ENCODE measurements around the gene SLFN13. TPM values are rescaled to one million over a fixed set of nuclear protein-coding genes. Genes with fewer than 3 reads are reported as not detected.
A peak's percentile ranks its signal among the peaks of the same experiment; 100 is the strongest.

SLFN13 gene
- polyA plus RNA-seq, 1 donor (not counting 4 experiments of a cell fraction or from before 2014, with no cell fraction given), result 1.4 TPM

GRCh38 chr17:35496451-35497290 is 48.1 kb upstream of the SLFN13 start:
- no peaks in the 10 kb centered on the region for H4K20me1 ChIP-seq (ENCODE audit: control insufficient read depth, extremely low read depth, insufficient read depth, low read length)
- H3K9me1 ChIP-seq (ENCODE audit: control insufficient read depth, extremely low read depth, insufficient read depth, low read length), result no peaks in the 10 kb centered on the region
- no peak for DNase-seq (ENCODE audit: low read depth, low spot score)
- no peak overlapping the region for H3K27ac ChIP-seq (ENCODE audit: control insufficient read depth, insufficient read depth, low read length)
- no peak overlapping the region for H3K9ac ChIP-seq (ENCODE audit: control insufficient read depth, extremely low read depth, insufficient read depth, low read length)
- TF ChIP-seq, protein P1, sequence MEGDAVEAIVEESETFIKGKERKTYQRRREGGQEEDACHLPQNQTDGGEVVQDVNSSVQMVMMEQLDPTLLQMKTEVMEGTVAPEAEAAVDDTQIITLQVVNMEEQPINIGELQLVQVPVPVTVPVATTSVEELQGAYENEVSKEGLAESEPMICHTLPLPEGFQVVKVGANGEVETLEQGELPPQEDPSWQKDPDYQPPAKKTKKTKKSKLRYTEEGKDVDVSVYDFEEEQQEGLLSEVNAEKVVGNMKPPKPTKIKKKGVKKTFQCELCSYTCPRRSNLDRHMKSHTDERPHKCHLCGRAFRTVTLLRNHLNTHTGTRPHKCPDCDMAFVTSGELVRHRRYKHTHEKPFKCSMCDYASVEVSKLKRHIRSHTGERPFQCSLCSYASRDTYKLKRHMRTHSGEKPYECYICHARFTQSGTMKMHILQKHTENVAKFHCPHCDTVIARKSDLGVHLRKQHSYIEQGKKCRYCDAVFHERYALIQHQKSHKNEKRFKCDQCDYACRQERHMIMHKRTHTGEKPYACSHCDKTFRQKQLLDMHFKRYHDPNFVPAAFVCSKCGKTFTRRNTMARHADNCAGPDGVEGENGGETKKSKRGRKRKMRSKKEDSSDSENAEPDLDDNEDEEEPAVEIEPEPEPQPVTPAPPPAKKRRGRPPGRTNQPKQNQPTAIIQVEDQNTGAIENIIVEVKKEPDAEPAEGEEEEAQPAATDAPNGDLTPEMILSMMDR (optimal IDR thresholded peaks at IDR 0.05 in 1 of 3, IDR thresholded peaks at IDR 0.05 in 1 of 3, conservative IDR thresholded peaks at IDR 0.05 in 1 of 3; ENCODE audit: extremely low read depth in 1 of 3, insufficient read depth in 2 of 3, low read length in 3 of 3), result no peak
- TF ChIP-seq EZH2 (IDR thresholded peaks at IDR 0.05; ENCODE audit: low read length), result peak; percentile 51
- H3K79me2 ChIP-seq (ENCODE audit: control insufficient read depth, insufficient read depth, low read length), result no peaks in the 10 kb centered on the region
- no peak overlapping the region for H2AFZ ChIP-seq (ENCODE audit: control insufficient read depth, low read length)
- no peaks in the 10 kb centered on the region for H3K36me3 ChIP-seq (ENCODE audit: control insufficient read depth in 2 of 2, extremely low read depth in 1 of 2, insufficient read depth in 2 of 2, low read length in 2 of 2)
- H3K4me3 ChIP-seq (ENCODE audit: control insufficient read depth in 2 of 3, extremely low read depth in 1 of 3, insufficient read depth in 2 of 3, low read depth in 1 of 3, low read length in 3 of 3), result no peak overlapping the region
- H3K4me2 ChIP-seq (ENCODE audit: control insufficient read depth, extremely low read depth, insufficient read depth, low read depth, low read length), result no peak overlapping the region
- no peaks in the 10 kb centered on the region for H3K4me1 ChIP-seq (ENCODE audit: control insufficient read depth, extremely low read depth, insufficient read depth, low read length)
- dilution Hi-C loops (cut with MboI; ENCODE audit: extremely low pct_ligation_motif_present, low sequenced_read_pairs), result no loop called here
- H3K9me3 ChIP-seq (ENCODE audit: control insufficient read depth, low read depth, low read length), result no peaks in the 10 kb centered on the region
- no peak for FAIRE-seq
- peaks cover 88% of the 10 kb centered on the region for H3K27me3 ChIP-seq (ENCODE audit: control insufficient read depth, extremely low read depth, insufficient read depth, low read length)

DNA sequence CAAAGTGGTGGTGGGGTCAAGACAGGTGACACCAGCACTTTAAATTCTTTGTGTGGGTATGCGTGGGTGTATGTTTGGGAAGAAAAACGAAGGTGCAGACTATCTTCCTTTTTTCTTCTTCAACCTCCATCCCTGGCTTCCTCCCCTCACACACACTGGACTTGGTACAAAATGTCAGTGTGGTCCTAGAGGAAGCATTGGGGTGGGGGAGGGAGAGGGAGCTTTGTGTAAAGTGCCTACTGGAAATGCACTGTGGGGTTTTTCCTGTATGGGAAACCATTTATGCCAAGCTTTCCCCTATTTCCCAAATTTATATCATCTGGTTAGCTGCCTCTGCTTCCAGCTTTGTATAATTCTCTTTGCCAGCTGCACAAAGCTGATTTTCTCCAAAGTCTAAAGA is 44.5 kb upstream of the SLFN13 start:
- TF ChIP-seq, protein P1 (optimal IDR thresholded peaks at IDR 0.05 in 1 of 3, IDR thresholded peaks at IDR 0.05 in 1 of 3, conservative IDR thresholded peaks at IDR 0.05 in 1 of 3; ENCODE audit: extremely low read depth in 1 of 3, insufficient read depth in 2 of 3, low read length in 3 of 3), result no peak
- TF ChIP-seq EZH2 (IDR thresholded peaks at IDR 0.05; ENCODE audit: low read length), result no peak
- peaks cover 3% of the 10 kb centered on the region for H4K20me1 ChIP-seq (ENCODE audit: control insufficient read depth, extremely low read depth, insufficient read depth, low read length)
- H3K9me3 ChIP-seq (ENCODE audit: control insufficient read depth, low read depth, low read length), result peaks cover 8% of the 10 kb centered on the region
- no peaks in the 10 kb centered on the region for H3K36me3 ChIP-seq (ENCODE audit: control insufficient read depth in 2 of 2, extremely low read depth in 1 of 2, insufficient read depth in 2 of 2, low read length in 2 of 2)
- dilution Hi-C loops (cut with MboI; ENCODE audit: extremely low pct_ligation_motif_present, low sequenced_read_pairs), result no loop called here
- no peak for DNase-seq (ENCODE audit: low read depth, low spot score)
- H3K79me2 ChIP-seq (ENCODE audit: control insufficient read depth, insufficient read depth, low read length), result no peaks in the 10 kb centered on the region
- peaks cover 97% of the 10 kb centered on the region for H3K27me3 ChIP-seq (ENCODE audit: control insufficient read depth, extremely low read depth, insufficient read depth, low read length)
- no peak overlapping the region for H3K4me3 ChIP-seq (ENCODE audit: control insufficient read depth in 2 of 3, extremely low read depth in 1 of 3, insufficient read depth in 2 of 3, low read depth in 1 of 3, low read length in 3 of 3)
- H3K9ac ChIP-seq (ENCODE audit: control insufficient read depth, extremely low read depth, insufficient read depth, low read length), result no peak overlapping the region
- H3K4me1 ChIP-seq (ENCODE audit: control insufficient read depth, extremely low read depth, insufficient read depth, low read length), result no peaks in the 10 kb centered on the region
- FAIRE-seq, result no peak
- no peaks in the 10 kb centered on the region for H3K9me1 ChIP-seq (ENCODE audit: control insufficient read depth, extremely low read depth, insufficient read depth, low read length)
- no peak overlapping the region for H2AFZ ChIP-seq (ENCODE audit: control insufficient read depth, low read length)
- H3K27ac ChIP-seq (ENCODE audit: control insufficient read depth, insufficient read depth, low read length), result no peak overlapping the region
- H3K4me2 ChIP-seq (ENCODE audit: control insufficient read depth, extremely low read depth, insufficient read depth, low read depth, low read length), result no peak overlapping the region

Measured in keratinocyte (primary cell).